Measurements from ENCODE around the gene NAT10. TPM values are rescaled to one million over a fixed set of nuclear protein-coding genes. Genes with fewer than 3 reads are reported as not detected.

Gene NAT10
- total RNA-seq, 1 experiment from 2014 or later, result 48.7 TPM

DNA sequence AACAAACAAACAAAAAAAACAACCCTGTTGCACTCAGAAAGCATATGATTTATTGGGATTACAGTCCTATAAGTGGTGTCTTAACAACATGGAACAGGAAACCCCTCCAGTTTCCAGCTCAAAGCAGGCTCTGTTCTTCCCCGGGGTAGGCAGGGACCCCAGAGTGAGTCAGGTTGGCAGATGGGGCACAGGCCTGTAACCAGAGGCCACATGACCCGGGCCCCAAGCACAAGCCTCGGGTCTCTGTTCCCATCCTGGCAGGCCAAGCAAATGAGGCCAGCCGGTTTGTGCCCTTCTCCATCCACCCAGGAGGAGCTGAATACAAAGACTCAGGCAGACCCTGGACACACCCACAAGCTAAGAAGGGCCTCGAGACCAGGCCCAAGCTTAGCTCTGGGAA lies 75.8 kb downstream of the NAT10 start:
- no peaks in the 10 kb centered on the region for H3K4me1 ChIP-seq (ENCODE audit: insufficient read depth, low read length)
- H3K36me3 ChIP-seq (ENCODE audit: low read depth, low read length), result no peaks in the 10 kb centered on the region
- H3K27ac ChIP-seq (ENCODE audit: low read length), result no peak overlapping the region
- no TSS peak for BruUV-seq (replicated peaks)
- no peak overlapping the region for H3K4me3 ChIP-seq (ENCODE audit: low read length)
- no peaks in the 10 kb centered on the region for H3F3A ChIP-seq (ENCODE audit: low read length, unreplicated experiment)
- DNase-seq (no peak), ATAC-seq (no peak)
- no peak overlapping the region for H3K4me2 ChIP-seq (ENCODE audit: low read length)
- no peaks in the 10 kb centered on the region for H3K27me3 ChIP-seq (ENCODE audit: low read length)
- ChIA-PET CTCF (no interaction called here), POLR2A (ENCODE audit: unreplicated experiment) (no interaction called here)
- H3K9me2 ChIP-seq (replicated peaks; ENCODE audit: low read length), result no peaks in the 10 kb centered on the region
- H4K20me1 ChIP-seq (ENCODE audit: low read length), result no peaks in the 10 kb centered on the region
- H3K79me2 ChIP-seq (ENCODE audit: low read length), result no peaks in the 10 kb centered on the region
- H3K9ac ChIP-seq (ENCODE audit: low read length), result no peak overlapping the region
- intact Hi-C loops (cut with micrococcal nuclease), result no loop called here
- no peak overlapping the region for H2AFZ ChIP-seq (ENCODE audit: low read length)
- TF ChIP-seq EZH2phosphoT487 (IDR thresholded peaks at IDR 0.05; ENCODE audit: borderline replicate concordance, low read length) (no peak), EZH2 (IDR thresholded peaks at IDR 0.05; ENCODE audit: low read length, unreplicated experiment) (no peak)
- TF ChIP-seq, protein P1, sequence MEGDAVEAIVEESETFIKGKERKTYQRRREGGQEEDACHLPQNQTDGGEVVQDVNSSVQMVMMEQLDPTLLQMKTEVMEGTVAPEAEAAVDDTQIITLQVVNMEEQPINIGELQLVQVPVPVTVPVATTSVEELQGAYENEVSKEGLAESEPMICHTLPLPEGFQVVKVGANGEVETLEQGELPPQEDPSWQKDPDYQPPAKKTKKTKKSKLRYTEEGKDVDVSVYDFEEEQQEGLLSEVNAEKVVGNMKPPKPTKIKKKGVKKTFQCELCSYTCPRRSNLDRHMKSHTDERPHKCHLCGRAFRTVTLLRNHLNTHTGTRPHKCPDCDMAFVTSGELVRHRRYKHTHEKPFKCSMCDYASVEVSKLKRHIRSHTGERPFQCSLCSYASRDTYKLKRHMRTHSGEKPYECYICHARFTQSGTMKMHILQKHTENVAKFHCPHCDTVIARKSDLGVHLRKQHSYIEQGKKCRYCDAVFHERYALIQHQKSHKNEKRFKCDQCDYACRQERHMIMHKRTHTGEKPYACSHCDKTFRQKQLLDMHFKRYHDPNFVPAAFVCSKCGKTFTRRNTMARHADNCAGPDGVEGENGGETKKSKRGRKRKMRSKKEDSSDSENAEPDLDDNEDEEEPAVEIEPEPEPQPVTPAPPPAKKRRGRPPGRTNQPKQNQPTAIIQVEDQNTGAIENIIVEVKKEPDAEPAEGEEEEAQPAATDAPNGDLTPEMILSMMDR (conservative IDR thresholded peaks at IDR 0.05; ENCODE audit: low read depth, low read length), result no peak
- no peaks in the 10 kb centered on the region for H3K9me3 ChIP-seq (ENCODE audit: low read length)

DNA sequence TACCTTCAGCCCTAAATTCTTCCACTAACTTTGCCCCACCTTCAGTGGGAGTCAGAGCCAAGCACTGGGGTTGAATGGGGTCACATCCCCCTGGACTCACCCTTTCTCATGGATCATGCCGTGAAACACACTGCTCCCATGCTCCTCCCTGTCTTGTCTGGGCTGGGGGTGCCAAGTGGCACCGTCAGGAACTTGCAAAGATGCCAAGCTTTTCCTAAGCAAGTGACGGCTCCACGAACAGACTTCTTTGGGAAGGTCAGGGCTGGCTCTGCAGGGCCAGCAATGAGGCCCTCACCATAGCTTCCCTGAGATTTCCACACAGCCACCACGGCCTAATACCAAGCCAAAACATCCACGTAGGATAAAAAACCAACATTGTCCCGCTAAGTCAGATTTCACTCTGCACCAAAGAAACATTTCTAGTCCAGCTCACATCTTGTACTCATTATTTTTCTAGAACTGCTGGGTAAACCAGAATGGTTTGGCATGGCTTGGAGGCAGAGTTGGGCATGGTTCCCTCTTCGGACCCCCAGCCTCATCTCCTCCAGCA lies 76.5 kb downstream of the NAT10 start:
- ChIA-PET POLR2A (ENCODE audit: unreplicated experiment) (no interaction called here), CTCF (no interaction called here)
- DNase-seq (no peak), ATAC-seq (no peak)
- no peak overlapping the region for H3K9ac ChIP-seq (ENCODE audit: low read length)
- no peaks in the 10 kb centered on the region for H3F3A ChIP-seq (ENCODE audit: low read length, unreplicated experiment)
- intact Hi-C loops (cut with micrococcal nuclease), result no loop called here
- no peak for TF ChIP-seq EZH2 (IDR thresholded peaks at IDR 0.05; ENCODE audit: low read length, unreplicated experiment)
- TF ChIP-seq, protein P1 (conservative IDR thresholded peaks at IDR 0.05; ENCODE audit: low read depth, low read length), result no peak
- TF ChIP-seq EZH2phosphoT487 (IDR thresholded peaks at IDR 0.05; ENCODE audit: borderline replicate concordance, low read length), result no peak
- no peaks in the 10 kb centered on the region for H3K79me2 ChIP-seq (ENCODE audit: low read length)
- no TSS peak for BruUV-seq (replicated peaks)
- no peaks in the 10 kb centered on the region for H4K20me1 ChIP-seq (ENCODE audit: low read length)
- no peak overlapping the region for H3K4me2 ChIP-seq (ENCODE audit: low read length)
- no peaks in the 10 kb centered on the region for H3K36me3 ChIP-seq (ENCODE audit: low read depth, low read length)
- H3K9me2 ChIP-seq (replicated peaks; ENCODE audit: low read length), result no peaks in the 10 kb centered on the region
- H3K27me3 ChIP-seq (ENCODE audit: low read length), result no peaks in the 10 kb centered on the region
- H3K27ac ChIP-seq (ENCODE audit: low read length), result no peak overlapping the region
- H3K4me1 ChIP-seq (ENCODE audit: insufficient read depth, low read length), result no peaks in the 10 kb centered on the region
- H3K4me3 ChIP-seq (ENCODE audit: low read length), result no peak overlapping the region
- H2AFZ ChIP-seq (ENCODE audit: low read length), result no peak overlapping the region
- H3K9me3 ChIP-seq (ENCODE audit: low read length), result no peaks in the 10 kb centered on the region

DNA sequence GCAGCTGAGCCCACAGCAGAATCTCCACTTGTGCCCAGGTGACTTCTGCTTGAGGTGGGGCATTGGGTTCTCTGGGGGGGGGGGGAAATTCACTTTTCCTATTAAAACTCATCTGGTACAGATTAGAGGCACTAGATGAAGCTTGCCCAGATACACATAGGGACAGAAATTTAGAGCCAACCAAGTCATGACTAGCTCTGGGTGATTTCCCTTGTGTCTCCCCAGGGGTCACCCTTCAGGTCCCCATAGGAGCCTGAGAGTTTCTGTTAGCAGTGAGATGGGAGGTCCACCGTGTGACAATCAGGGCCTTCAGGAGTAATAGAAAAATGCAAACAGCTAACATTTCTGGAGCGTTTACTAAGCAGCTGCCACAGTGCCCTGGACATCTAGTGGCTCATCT lies 77.0 kb downstream of the NAT10 start:
- Histone ChIP-seq H3K9me3 (ENCODE audit: low read length) (no peaks in the 10 kb centered on the region), H3K4me1 (ENCODE audit: insufficient read depth, low read length) (no peaks in the 10 kb centered on the region), H3K9ac (ENCODE audit: low read length) (no peak overlapping the region), H3K4me2 (ENCODE audit: low read length) (no peak overlapping the region), H3F3A (ENCODE audit: low read length, unreplicated experiment) (no peaks in the 10 kb centered on the region), H3K36me3 (ENCODE audit: low read depth, low read length) (no peaks in the 10 kb centered on the region), H4K20me1 (ENCODE audit: low read length) (no peaks in the 10 kb centered on the region), H3K79me2 (ENCODE audit: low read length) (no peaks in the 10 kb centered on the region), H3K4me3 (ENCODE audit: low read length) (no peak overlapping the region), H3K9me2 (replicated peaks; ENCODE audit: low read length) (no peaks in the 10 kb centered on the region), H3K27me3 (ENCODE audit: low read length) (no peaks in the 10 kb centered on the region), H3K27ac (ENCODE audit: low read length) (no peak overlapping the region), H2AFZ (ENCODE audit: low read length) (no peak overlapping the region)
- BruUV-seq (replicated peaks), result no TSS peak
- intact Hi-C loops (cut with micrococcal nuclease), result no loop called here
- TF ChIP-seq EZH2phosphoT487 (IDR thresholded peaks at IDR 0.05; ENCODE audit: borderline replicate concordance, low read length) (no peak), EZH2 (IDR thresholded peaks at IDR 0.05; ENCODE audit: low read length, unreplicated experiment) (no peak)
- TF ChIP-seq, protein P1 (conservative IDR thresholded peaks at IDR 0.05; ENCODE audit: low read depth, low read length), result no peak
- ATAC-seq (no peak), DNase-seq (no peak)
- CTCF ChIA-PET, result no interaction called here
- POLR2A ChIA-PET (ENCODE audit: unreplicated experiment), result no interaction called here
